Left kidney (tissue), 2 donors: ENCODE measurements around the gene PBRM1. TPM values are rescaled to one million over a fixed set of nuclear protein-coding genes. Genes with fewer than 3 reads are reported as not detected.

Experiments
- DNase-seq: peaks from one replicate; pipeline ENCODE4 v3.0.0-alpha.2; 2013
- polyA plus RNA-seq: library from polyadenylated mRNA; unstranded; fragments of 120-200 nt; gene quantifications from one replicate; pipeline ENCODE4 v1.2.1, GENCODE V29; 2013; ENCODE audit not compliant: insufficient read length

Gene PBRM1
- polyA plus RNA-seq, 1 donor = 70.0 TPM

- no peak for DNase-seq
Observed at GRCh38 chr3:52511509-52511908, 174.2 kb downstream of the PBRM1 start.

GRCh38 chr3:52509753-52510328, 175.9 kb downstream of the PBRM1 start:
- DNase-seq = no peak

DNA sequence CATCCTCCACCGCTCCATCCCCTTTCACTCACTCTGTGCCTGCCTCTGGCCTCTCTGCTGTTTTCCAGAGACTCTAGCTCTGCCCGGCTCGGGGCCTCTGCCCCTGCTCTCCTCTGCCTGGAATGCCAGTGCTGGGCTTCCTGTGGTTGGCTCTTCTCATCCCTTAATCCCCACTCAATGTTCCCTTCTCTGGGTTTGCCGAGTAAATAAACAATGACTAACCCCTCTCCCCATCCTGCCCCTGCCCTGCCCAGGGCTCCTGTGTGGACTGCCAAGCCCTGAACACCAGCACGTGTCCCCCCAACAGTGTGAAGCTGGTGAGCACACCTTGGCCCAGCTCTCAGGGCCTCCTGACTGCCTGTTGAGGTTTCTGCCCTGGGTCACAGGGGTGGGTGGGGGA, 178.4 kb downstream of the PBRM1 start:
- no peak for DNase-seq

- no peak for DNase-seq
Observed at GRCh38 chr3:52506266-52506966, 179.3 kb downstream of the PBRM1 start.

GRCh38 chr3:52504977-52505376, 180.7 kb downstream of the PBRM1 start:
- DNase-seq = no peak

GRCh38 chr3:52503788-52504424, 181.8 kb downstream of the PBRM1 start:
- no peak for DNase-seq

DNA sequence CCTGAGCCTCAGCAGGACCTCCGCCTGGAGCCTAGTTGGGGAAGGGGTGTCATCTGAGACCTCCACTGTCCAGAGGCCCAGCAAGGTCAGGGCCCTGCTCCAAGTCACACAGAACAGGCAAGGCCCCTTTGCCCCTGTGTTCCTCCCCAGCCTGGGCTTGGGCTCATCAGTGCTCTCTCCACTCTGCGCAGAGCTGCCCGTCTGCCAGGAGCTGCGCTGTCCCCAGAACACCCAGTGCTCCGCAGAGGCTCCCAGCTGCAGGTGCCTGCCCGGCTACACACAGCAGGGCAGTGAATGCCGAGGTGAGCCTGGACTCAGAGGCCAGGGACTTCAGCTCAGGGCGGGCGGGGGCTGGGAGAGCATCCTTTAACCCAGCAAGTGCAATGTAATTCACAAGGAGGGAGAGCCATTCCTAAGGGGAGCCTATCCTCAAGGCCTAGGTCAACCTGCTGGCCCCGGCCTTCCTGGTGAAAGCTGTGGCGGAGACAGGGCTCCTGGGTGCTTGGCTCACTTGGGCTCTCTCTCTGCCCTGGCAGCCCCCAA, 182.8 kb downstream of the PBRM1 start:
- no peak for DNase-seq

DNA sequence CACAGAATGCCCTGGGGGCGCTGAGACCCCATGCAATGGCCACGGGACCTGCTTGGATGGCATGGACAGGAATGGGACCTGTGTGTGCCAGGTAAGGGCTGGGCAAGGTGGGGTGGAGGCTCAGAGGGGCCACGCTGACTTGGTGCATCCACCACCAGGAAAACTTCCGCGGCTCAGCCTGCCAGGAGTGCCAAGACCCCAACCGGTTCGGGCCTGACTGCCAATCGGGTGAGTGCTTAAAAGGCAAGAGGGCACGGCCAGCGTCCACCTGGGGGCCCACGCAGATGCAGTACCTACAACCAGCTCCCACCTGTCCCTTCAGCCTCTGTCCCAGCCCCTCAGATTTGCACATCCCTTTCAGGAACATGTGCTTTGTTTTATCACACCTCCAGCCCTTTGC, 183.7 kb downstream of the PBRM1 start:
- no peak for DNase-seq

- DNase-seq = no peak
Observed at GRCh38 chr3:52501046-52501445, 184.7 kb downstream of the PBRM1 start.

- no peak for DNase-seq
Observed at GRCh38 chr3:52498137-52499054, 187.3 kb downstream of the PBRM1 start.

GRCh38 chr3:52495777-52496602, 189.7 kb downstream of the PBRM1 start:
- DNase-seq = no peak

Other genes starting within 250 kb of the PBRM1 start
- 19.1 TPM for gene SEMA3G, start 240.8 kb downstream of the PBRM1 start, polyA plus RNA-seq
- gene TNNC1, start 231.9 kb downstream of the PBRM1 start, polyA plus RNA-seq = 6.2 TPM
- gene NISCH, start 230.3 kb downstream of the PBRM1 start, polyA plus RNA-seq = 130 TPM
- 37.6 TPM for gene STAB1, start 190.6 kb downstream of the PBRM1 start, polyA plus RNA-seq
- 159 TPM for gene NT5DC2, start 152.1 kb downstream of the PBRM1 start, polyA plus RNA-seq
- 14.0 TPM for gene UQCC5, start 149.3 kb downstream of the PBRM1 start, polyA plus RNA-seq
- 113 TPM for gene GNL3, start 119 bp upstream of the PBRM1 start, polyA plus RNA-seq
- gene GLT8D1, start 19.9 kb upstream of the PBRM1 start, polyA plus RNA-seq = 139 TPM
- gene SPCS1, start 20.2 kb upstream of the PBRM1 start, polyA plus RNA-seq = 150 TPM
- 31.5 TPM for gene NEK4, start 85.0 kb upstream of the PBRM1 start, polyA plus RNA-seq
- not detected for gene ITIH1, start 91.7 kb upstream of the PBRM1 start, polyA plus RNA-seq
- gene ITIH3, start 108.9 kb upstream of the PBRM1 start, polyA plus RNA-seq = 5.7 TPM
- gene ITIH4, start 144.8 kb upstream of the PBRM1 start, polyA plus RNA-seq = 15.6 TPM
- gene MUSTN1, start 149.1 kb upstream of the PBRM1 start, polyA plus RNA-seq = 0.38 TPM
- 17.6 TPM for gene STIMATE, start 211.6 kb upstream of the PBRM1 start, polyA plus RNA-seq